Measurements from ENCODE around the gene MPPED2. TPM values are rescaled to one million over a fixed set of nuclear protein-coding genes. Genes with fewer than 3 reads are reported as not detected.

Gene MPPED2
- total and polyA plus RNA-seq, 12 donors = 2.1 to 28.3 (median 5.7) TPM

GRCh38 chr11:30583476-30584280 is 2.5 kb downstream of the MPPED2 start:
- H3K9me3 ChIP-seq (replicated peaks in 1 of 3) = no peaks in the 10 kb centered on the region
- no peaks in the 10 kb centered on the region for H3K36me3 ChIP-seq (replicated peaks in 1 of 2)
- peak overlapping the region in 2 of 4 donors; percentile 66 to 67 for H3K4me3 ChIP-seq
- no peaks in the 10 kb centered on the region for H3K27me3 ChIP-seq
- peaks cover 0 to 10% of the 10 kb centered on the region in 2 donors for H3K4me1 ChIP-seq (replicated peaks in 1 of 2)
- no peak for TF ChIP-seq POLR2A (IDR thresholded peaks at IDR 0.05)
- TF ChIP-seq, protein P1, sequence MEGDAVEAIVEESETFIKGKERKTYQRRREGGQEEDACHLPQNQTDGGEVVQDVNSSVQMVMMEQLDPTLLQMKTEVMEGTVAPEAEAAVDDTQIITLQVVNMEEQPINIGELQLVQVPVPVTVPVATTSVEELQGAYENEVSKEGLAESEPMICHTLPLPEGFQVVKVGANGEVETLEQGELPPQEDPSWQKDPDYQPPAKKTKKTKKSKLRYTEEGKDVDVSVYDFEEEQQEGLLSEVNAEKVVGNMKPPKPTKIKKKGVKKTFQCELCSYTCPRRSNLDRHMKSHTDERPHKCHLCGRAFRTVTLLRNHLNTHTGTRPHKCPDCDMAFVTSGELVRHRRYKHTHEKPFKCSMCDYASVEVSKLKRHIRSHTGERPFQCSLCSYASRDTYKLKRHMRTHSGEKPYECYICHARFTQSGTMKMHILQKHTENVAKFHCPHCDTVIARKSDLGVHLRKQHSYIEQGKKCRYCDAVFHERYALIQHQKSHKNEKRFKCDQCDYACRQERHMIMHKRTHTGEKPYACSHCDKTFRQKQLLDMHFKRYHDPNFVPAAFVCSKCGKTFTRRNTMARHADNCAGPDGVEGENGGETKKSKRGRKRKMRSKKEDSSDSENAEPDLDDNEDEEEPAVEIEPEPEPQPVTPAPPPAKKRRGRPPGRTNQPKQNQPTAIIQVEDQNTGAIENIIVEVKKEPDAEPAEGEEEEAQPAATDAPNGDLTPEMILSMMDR (IDR thresholded peaks at IDR 0.05) = no peak
- DNase-seq = peak; percentile 6 to 55 (median 34)
- 14 to 29% (median 17%) methylated on average over 21 to 29 of the region's 29 CpGs for WGBS, 4 donors
- peak overlapping the region in 1 of 5 donors; percentile 66 for H3K27ac ChIP-seq
- intact Hi-C loops (cut with DNase I) = no loop called here

DNA sequence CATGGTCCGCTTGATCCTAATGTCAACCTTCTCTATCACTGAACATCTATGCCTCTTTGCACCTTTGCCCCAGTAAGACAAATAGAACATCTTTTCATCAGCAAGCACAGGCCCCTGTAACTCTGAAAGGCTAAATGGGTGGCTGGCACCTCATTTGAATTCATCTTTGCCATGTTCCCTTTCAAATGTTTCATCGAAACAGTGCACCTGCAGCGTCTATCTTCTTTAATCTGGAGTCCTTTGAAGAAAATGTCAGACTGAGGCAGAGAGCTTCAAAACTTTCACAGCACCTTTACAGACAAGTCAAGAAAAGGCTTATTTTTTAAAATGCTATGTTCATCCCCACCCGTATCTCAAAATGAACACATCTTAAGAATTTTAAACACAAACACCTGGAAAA is 3.4 kb downstream of the MPPED2 start:
- no peaks in the 10 kb centered on the region for H3K36me3 ChIP-seq (replicated peaks in 1 of 2)
- TF ChIP-seq, protein P1 (IDR thresholded peaks at IDR 0.05) = no peak
- TF ChIP-seq POLR2A (IDR thresholded peaks at IDR 0.05) = no peak
- intact Hi-C loops (cut with DNase I) = no loop called here
- H3K4me1 ChIP-seq (replicated peaks in 1 of 2) = peaks cover 0 to 10% of the 10 kb centered on the region in 2 donors
- DNase-seq = no peak
- no peak overlapping the region for H3K27ac ChIP-seq
- no peak overlapping the region for H3K4me3 ChIP-seq
- WGBS, 4 donors = 91 to 98% (median 94%) methylated on average over 4 of the region's 4 CpGs
- H3K27me3 ChIP-seq = no peaks in the 10 kb centered on the region
- H3K9me3 ChIP-seq (replicated peaks in 1 of 3) = no peaks in the 10 kb centered on the region

- TF ChIP-seq, protein P1 (IDR thresholded peaks at IDR 0.05) = no peak
- no peak for TF ChIP-seq POLR2A (IDR thresholded peaks at IDR 0.05)
- Histone ChIP-seq H3K9me3 (replicated peaks in 1 of 3) (no peaks in the 10 kb centered on the region), H3K4me3 (no peak overlapping the region), H3K36me3 (replicated peaks in 1 of 2) (no peaks in the 10 kb centered on the region), H3K27me3 (no peaks in the 10 kb centered on the region), H3K27ac (no peak overlapping the region), H3K4me1 (replicated peaks in 1 of 2) (peaks cover 0 to 8% of the 10 kb centered on the region in 2 donors)
- WGBS, 4 donors = 93 to 96% (median 95%) methylated on average over 3 of the region's 3 CpGs
- DNase-seq = no peak
- intact Hi-C loops (cut with DNase I) = no loop called here
Measured at GRCh38 chr11:30581675-30582074, 4.5 kb downstream of the MPPED2 start.

DNA sequence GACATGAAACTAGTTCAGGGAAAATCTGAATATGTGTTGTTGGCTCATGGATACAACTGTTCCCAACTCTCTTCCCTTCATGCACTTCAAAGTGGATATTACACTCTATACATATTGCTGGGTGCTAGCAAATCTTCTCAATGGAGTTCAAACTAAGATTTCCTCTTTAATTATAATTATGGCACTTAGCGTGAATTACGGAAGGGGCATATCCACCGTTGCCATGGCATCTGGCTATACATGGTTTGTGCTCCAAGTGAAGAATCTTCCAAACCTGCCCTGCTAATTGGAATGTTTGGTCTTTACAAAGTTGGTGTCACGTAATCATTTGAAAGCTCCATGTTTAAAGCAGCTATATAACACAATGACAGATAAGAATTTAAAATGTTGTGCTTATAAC is 5.6 kb downstream of the MPPED2 start:
- no peaks in the 10 kb centered on the region for H3K36me3 ChIP-seq (replicated peaks in 1 of 2)
- H3K9me3 ChIP-seq (replicated peaks in 1 of 3) = no peaks in the 10 kb centered on the region
- no peak for TF ChIP-seq POLR2A (IDR thresholded peaks at IDR 0.05)
- TF ChIP-seq, protein P1 (IDR thresholded peaks at IDR 0.05) = no peak
- H3K27me3 ChIP-seq = no peaks in the 10 kb centered on the region
- H3K4me1 ChIP-seq (replicated peaks in 1 of 2) = no peaks in the 10 kb centered on the region
- no peak overlapping the region for H3K4me3 ChIP-seq
- WGBS, 4 donors = 75 to 96% (median 89%) methylated on average over 4 of the region's 4 CpGs
- no peak overlapping the region for H3K27ac ChIP-seq
- DNase-seq = no peak
- intact Hi-C loops (cut with DNase I) = no loop called here
